HEK293T (cell line): ENCODE measurements around the gene ARHGAP6.
"Not testable (repeated sequence)": the region's sequence is repeated elsewhere in the genome, so short reads cannot be mapped to it uniquely, and the experiment has no call there.

Experiments
- CTCF ChIA-PET: fragments of 350-600 bp; formaldehyde crosslinking; extraction: SDS; loops from one replicate; lab custom pipeline; 2021; ENCODE audit warnings: antibody characterized with exemption, inconsistent platforms; lab: Yijun Ruan, JAX
- POLR2A ChIA-PET: fragments of 350-600 bp; formaldehyde crosslinking; extraction: SDS; loops from one replicate; lab custom pipeline; 2020; ENCODE audit warnings: antibody characterized with exemption, inconsistent platforms; lab: Yijun Ruan, JAX
- DNase-seq: peaks from one replicate; pipeline ENCODE4 v3.0.0; 2012; ENCODE audit warnings: mixed read lengths; ENCODE audit errors: extremely low spot score
- ARNT ChIP-seq: fragments of 450-650 bp; IDR thresholded peaks from 2 replicates; pipeline ENCODE4 v1.6.1; 2017; ENCODE audit warnings: mild to moderate bottlenecking
- BHLHE40 ChIP-seq: fragments of 450-650 bp; IDR thresholded peaks from 2 replicates; pipeline ENCODE4 v1.6.1; 2016; ENCODE audit warnings: mild to moderate bottlenecking, moderate library complexity, borderline replicate concordance
- CTBP1 ChIP-seq: fragments of 450-650 bp; IDR thresholded peaks from 2 replicates; pipeline ENCODE4 v1.6.1; 2016; ENCODE audit warnings: borderline replicate concordance
- ELF4 ChIP-seq: fragments of 450-650 bp; IDR thresholded peaks from 2 replicates; pipeline ENCODE4 v1.6.1; 2017; ENCODE audit warnings: antibody characterized with exemption
- FOXA1 ChIP-seq: fragments of 450-650 bp; IDR thresholded peaks from 2 replicates; pipeline ENCODE4 v1.6.1; 2016; ENCODE audit warnings: mild to moderate bottlenecking
- FOXK2 ChIP-seq: fragments of 450-650 bp; IDR thresholded peaks from 2 replicates; pipeline ENCODE4 v1.6.1; 2016; ENCODE audit warnings: mild to moderate bottlenecking
- FOXM1 ChIP-seq: fragments of 450-650 bp; IDR thresholded peaks from 2 replicates; pipeline ENCODE4 v1.6.1; 2017; ENCODE audit warnings: mild to moderate bottlenecking, borderline replicate concordance
- HDGF ChIP-seq: fragments of 450-650 bp; IDR thresholded peaks from 2 replicates; pipeline ENCODE4 v1.6.1; 2017; ENCODE audit warnings: antibody characterized with exemption, borderline replicate concordance
- L3MBTL2 ChIP-seq: fragments of 450-650 bp; conservative IDR thresholded peaks from 2 replicates; pipeline ENCODE4 v1.6.1; 2016; ENCODE audit warnings: mild to moderate bottlenecking
- LEF1 ChIP-seq: fragments of 450-650 bp; IDR thresholded peaks from 2 replicates; pipeline ENCODE4 v1.6.1; 2017; ENCODE audit warnings: mild to moderate bottlenecking, borderline replicate concordance
- NFRKB ChIP-seq: fragments of 450-650 bp; IDR thresholded peaks from 2 replicates; pipeline ENCODE4 v1.6.1; 2016; ENCODE audit warnings: mild to moderate bottlenecking, moderate library complexity
- SP1 ChIP-seq: fragments of 450-650 bp; IDR thresholded peaks from 2 replicates; pipeline ENCODE4 v1.6.1; 2017
- SUZ12 ChIP-seq: fragments of 450-650 bp; IDR thresholded peaks from 2 replicates; pipeline ENCODE4 v1.6.1; 2016; ENCODE audit warnings: mild to moderate bottlenecking
- TARDBP ChIP-seq: fragments of 450-650 bp; IDR thresholded peaks from 2 replicates; pipeline ENCODE4 v1.6.1; 2016
- ZNF384 ChIP-seq: fragments of 450-650 bp; IDR thresholded peaks from 2 replicates; pipeline ENCODE4 v1.6.1; 2016
- TF ChIP-seq, protein P1 (sequence below): fragments of 450-650 bp; IDR thresholded peaks from 2 replicates; pipeline ENCODE4 v1.6.1; 2016

ARHGAP6 gene

DNA sequence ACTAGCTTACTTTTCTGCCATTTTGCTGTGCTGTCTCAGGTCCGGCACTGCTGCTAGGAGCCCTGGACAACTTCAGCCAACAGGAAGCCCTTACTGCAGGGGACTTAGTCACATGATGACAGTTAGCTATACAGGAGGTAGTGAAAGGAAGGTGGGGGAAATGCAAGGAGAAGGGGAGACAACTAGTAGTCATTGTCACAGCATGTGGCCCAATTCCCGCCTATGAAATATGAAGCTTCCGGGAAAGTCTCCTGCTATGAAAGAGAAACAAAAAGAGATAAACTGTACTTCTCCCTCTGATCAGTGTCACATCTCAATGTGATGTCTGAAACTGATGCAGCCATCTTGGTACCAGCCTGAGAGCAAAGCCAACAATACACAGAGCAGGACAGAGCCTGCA is 300.9 kb downstream of the ARHGAP6 start:
- CTCF ChIA-PET: no interaction called here
- POLR2A ChIA-PET: no interaction called here
- no peak for TF ChIP-seq L3MBTL2
- TF ChIP-seq BHLHE40: no peak
- TF ChIP-seq TARDBP: no peak
- TF ChIP-seq ELF4: no peak
- TF ChIP-seq, protein P1, sequence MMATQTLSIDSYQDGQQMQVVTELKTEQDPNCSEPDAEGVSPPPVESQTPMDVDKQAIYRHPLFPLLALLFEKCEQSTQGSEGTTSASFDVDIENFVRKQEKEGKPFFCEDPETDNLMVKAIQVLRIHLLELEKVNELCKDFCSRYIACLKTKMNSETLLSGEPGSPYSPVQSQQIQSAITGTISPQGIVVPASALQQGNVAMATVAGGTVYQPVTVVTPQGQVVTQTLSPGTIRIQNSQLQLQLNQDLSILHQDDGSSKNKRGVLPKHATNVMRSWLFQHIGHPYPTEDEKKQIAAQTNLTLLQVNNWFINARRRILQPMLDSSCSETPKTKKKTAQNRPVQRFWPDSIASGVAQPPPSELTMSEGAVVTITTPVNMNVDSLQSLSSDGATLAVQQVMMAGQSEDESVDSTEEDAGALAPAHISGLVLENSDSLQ: no peak
- TF ChIP-seq SP1: no peak
- TF ChIP-seq ARNT: no peak
- no peak for TF ChIP-seq ZNF384
- TF ChIP-seq NFRKB: no peak
- no peak for TF ChIP-seq FOXM1
- TF ChIP-seq CTBP1: no peak
- no peak for TF ChIP-seq FOXK2
- no peak for TF ChIP-seq FOXA1
- no peak for TF ChIP-seq HDGF
- no peak for TF ChIP-seq SUZ12
- no peak for TF ChIP-seq LEF1
- no peak for DNase-seq

DNA sequence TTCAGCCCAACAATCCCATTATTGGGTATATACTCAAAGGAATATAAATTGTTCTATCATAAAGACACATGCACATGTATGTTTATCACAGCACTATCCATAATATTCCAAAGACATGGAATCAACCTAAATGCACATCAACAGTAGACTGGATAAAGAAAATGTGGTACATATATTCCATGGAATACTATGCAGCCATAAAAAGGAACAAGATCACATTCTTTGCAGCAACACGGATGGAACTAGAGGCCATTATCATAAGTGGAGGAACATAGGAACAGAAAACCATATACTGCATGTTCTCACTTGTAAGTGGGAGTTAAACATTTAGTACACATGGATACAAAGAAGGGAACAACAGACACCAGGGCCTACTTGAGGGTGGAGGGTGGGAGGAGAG is 301.9 kb downstream of the ARHGAP6 start:
- POLR2A ChIA-PET, CTCF ChIA-PET: not testable (repeated sequence)

DNA sequence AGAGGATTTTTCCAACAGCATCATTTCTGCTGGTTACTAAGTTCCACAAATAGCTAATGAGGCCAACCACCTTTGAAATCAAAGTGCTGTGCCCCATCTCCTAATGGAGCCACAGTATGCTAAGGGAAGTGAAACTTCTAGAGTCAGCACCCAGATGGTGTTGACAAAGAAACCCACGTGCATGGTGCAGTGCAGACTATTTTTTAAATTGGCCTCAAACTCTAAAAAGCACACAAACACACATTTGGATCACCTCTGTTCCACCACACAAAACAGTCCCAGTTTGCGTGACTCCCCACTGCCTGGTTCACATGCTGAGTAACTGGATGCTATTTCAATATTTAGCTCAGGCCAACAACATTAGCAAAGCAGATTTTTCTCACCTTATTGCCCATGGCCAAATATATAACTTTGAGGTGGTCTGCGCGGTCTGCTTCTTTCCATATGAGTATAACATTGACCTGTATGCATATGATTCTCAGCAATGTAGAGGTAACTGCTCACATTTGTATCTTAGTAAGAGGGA is 302.6 kb downstream of the ARHGAP6 start:
- ChIA-PET CTCF (no interaction called here), POLR2A (no interaction called here)
- DNase-seq: no peak
- TF ChIP-seq SUZ12: no peak
- no peak for TF ChIP-seq FOXA1
- TF ChIP-seq CTBP1: no peak
- TF ChIP-seq FOXM1: no peak
- TF ChIP-seq SP1: no peak
- no peak for TF ChIP-seq LEF1
- TF ChIP-seq FOXK2: no peak
- TF ChIP-seq ARNT: no peak
- TF ChIP-seq TARDBP: no peak
- no peak for TF ChIP-seq BHLHE40
- no peak for TF ChIP-seq L3MBTL2
- TF ChIP-seq HDGF: no peak
- TF ChIP-seq NFRKB: no peak
- TF ChIP-seq, protein P1: no peak

More for the DNA sequence above, 301.9 kb downstream of the ARHGAP6 start:
- not testable (repeated sequence) for DNase-seq

DNA sequence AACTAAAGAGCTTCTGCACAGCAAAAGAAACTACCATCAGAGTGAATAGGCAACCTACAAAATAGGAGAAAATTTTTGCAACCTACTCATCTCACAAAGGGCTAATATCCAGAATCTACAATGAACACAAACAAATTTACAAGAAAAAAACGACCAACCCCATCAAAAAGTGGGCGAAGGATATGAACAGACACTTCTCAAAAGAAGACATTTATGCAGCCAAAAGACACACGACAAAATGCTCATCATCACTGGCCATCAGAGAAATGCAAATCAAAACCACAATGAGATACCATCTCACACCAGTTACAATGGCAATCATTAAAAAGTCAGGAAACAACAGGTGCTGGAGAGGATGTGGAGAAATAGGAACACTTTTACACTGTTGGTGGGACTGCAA is 304.1 kb downstream of the ARHGAP6 start:
- CTCF ChIA-PET, DNase-seq, POLR2A ChIA-PET: not testable (repeated sequence)

DNA sequence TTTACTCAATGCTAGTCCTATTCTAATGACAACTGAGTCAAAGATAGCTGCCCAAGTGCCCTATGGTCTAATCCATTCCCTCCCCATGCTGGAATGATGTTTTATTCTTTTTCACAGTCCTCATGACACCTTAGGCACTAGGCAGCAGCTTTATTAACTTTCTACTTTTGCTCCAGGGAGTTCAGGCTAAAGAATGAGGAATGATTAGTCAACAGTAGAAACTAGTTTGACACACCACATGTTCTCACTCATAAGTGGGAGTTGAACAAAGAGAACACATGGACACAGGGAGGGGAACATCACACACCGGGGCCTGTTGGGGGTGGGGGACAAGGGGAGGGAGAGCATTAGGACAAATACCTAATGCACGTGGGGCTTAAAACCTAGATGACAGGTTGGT is 309.8 kb downstream of the ARHGAP6 start:
- POLR2A ChIA-PET, CTCF ChIA-PET, DNase-seq: not testable (repeated sequence)

DNA sequence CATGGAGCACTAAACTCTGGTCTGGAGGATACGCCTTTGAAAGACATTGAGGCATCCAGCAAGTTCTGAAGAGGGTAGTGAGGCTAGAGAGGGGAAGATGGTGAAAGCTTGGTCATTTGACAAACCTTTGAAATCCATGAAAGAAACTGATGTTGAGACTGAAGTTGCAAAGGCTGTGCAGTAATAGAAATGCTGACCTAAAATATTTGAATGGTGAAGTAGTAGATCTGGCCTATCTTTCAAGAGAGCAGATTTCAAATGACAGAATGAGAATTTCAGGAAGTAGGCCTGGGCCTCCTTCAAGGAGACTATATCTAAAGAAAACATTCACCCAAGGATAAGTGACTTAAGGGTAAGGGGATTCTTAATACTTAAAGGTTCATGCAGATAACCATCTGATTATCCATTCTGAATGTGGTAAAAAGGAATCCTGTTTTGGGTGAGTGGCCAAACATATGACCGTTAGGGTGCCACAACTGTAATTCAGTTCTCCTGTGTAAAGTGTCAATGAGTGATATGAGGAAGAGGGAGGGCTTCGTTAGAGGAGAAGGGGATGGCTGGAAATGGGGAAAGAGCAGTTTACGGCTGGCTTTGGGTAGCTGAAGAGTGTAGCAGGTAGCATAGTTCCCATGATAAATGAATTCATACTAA is 310.3 kb downstream of the ARHGAP6 start:
- ChIA-PET POLR2A (no interaction called here), CTCF (no interaction called here)
- no peak for TF ChIP-seq TARDBP
- TF ChIP-seq FOXM1: no peak
- TF ChIP-seq NFRKB: no peak
- no peak for TF ChIP-seq ARNT
- TF ChIP-seq ZNF384: no peak
- no peak for TF ChIP-seq SP1
- TF ChIP-seq CTBP1: no peak
- no peak for TF ChIP-seq L3MBTL2
- TF ChIP-seq, protein P1: no peak
- TF ChIP-seq FOXA1: no peak
- no peak for TF ChIP-seq HDGF
- no peak for TF ChIP-seq FOXK2
- TF ChIP-seq LEF1: no peak
- TF ChIP-seq BHLHE40: no peak
- no peak for TF ChIP-seq SUZ12
- no peak for TF ChIP-seq ELF4
- no peak for DNase-seq

DNA sequence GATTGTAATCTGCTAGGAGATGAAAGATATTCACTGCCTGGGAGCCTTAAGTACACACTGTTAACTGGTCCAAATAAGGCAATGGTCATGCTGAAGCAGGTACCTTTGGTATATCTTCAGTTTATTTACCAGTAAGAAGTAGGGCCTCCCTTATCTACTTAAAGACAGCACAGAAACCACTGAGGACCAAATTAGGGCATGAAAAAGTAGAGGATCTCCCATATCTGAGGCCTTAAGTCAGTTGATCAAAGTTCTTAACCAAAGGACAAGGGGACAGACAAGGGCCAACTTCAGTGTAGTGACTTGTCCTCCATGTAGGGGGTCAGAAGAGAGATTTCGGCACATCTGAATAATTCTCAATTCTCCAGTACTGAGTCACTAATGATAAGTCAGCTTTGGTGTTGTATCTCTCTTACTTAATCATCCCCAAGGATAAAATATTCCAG is 313.4 kb downstream of the ARHGAP6 start:
- no peak for TF ChIP-seq HDGF
- no peak for TF ChIP-seq CTBP1
- no peak for TF ChIP-seq SUZ12
- TF ChIP-seq TARDBP: no peak
- TF ChIP-seq FOXM1: no peak
- no peak for TF ChIP-seq ARNT
- TF ChIP-seq, protein P1: no peak
- TF ChIP-seq FOXK2: no peak
- TF ChIP-seq LEF1: no peak
- TF ChIP-seq FOXA1: no peak
- TF ChIP-seq ZNF384: no peak
- TF ChIP-seq L3MBTL2: no peak
- TF ChIP-seq NFRKB: no peak
- no peak for TF ChIP-seq SP1
- no peak for TF ChIP-seq ELF4
- TF ChIP-seq BHLHE40: no peak
- ChIA-PET CTCF (no interaction called here), POLR2A (no interaction called here)
- DNase-seq: no peak
